Loucy (cell line): ENCODE data around the gene B3GLCT.

ENCODE experiments used
- EZH2phosphoT487 ChIP-seq: fragments of 200-600 bp; IDR thresholded peaks from 2 replicates; pipeline ENCODE4 v1.6.1; 2018; ENCODE audit warnings: antibody characterized with exemption, mild to moderate bottlenecking, moderate library complexity, borderline replicate concordance
- TF ChIP-seq, protein P1 (sequence below): fragments of 200-600 bp; sonication (generic); conservative IDR thresholded peaks from 2 replicates; pipeline ENCODE4 v1.5.1; 2014; ENCODE audit warnings: mild to moderate bottlenecking, antibody characterized with exemption, low read length

DNA sequence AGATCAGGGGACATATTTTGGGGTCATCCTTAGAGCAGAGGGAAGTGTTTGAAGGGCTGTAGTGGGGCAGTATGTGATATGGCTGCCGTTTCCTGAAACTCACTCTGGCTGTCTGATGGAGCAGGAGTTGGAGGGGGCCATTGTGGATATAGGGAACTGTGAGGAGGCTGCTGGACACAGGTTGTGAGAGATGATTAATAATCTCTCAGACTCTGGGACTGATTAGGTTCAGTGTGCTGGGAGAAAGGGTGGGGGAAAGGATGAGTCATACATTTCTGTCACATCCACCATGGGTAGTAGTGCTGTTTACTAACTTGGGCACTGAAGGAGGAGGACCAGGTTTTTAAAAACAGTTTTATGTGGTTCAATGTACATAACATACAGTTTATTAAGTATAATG, 4.8 kb downstream of the B3GLCT start:
- TF ChIP-seq, protein P1, sequence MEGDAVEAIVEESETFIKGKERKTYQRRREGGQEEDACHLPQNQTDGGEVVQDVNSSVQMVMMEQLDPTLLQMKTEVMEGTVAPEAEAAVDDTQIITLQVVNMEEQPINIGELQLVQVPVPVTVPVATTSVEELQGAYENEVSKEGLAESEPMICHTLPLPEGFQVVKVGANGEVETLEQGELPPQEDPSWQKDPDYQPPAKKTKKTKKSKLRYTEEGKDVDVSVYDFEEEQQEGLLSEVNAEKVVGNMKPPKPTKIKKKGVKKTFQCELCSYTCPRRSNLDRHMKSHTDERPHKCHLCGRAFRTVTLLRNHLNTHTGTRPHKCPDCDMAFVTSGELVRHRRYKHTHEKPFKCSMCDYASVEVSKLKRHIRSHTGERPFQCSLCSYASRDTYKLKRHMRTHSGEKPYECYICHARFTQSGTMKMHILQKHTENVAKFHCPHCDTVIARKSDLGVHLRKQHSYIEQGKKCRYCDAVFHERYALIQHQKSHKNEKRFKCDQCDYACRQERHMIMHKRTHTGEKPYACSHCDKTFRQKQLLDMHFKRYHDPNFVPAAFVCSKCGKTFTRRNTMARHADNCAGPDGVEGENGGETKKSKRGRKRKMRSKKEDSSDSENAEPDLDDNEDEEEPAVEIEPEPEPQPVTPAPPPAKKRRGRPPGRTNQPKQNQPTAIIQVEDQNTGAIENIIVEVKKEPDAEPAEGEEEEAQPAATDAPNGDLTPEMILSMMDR: no peak
- TF ChIP-seq EZH2phosphoT487: no peak
